Measurements from ENCODE around the gene RASD2. TPM values are rescaled to one million over a fixed set of nuclear protein-coding genes. Genes with fewer than 3 reads are reported as not detected.

Gene RASD2
- total RNA-seq, 6 experiments from 2014 or later = not detected

- TF ChIP-seq CTCF (IDR thresholded peaks at IDR 0.05) = peak; percentile 26; the same call in 1 of the 2 replicates
- Mint-ChIP-seq H3K27me3 (ENCODE audit: insufficient read depth) (peaks cover 55% of the 10 kb centered on the region), H3K27ac (no peak overlapping the region), H3K4me1 (ENCODE audit: low read depth) (peaks cover 10% of the 10 kb centered on the region), H3K4me3 (no peak overlapping the region), H3K36me3 (ENCODE audit: low read depth) (no peaks in the 10 kb centered on the region), H3K9me3 (no peaks in the 10 kb centered on the region)
- DNase-seq = no peak
Measured at GRCh38 chr22:35517207-35517606, 23.4 kb upstream of the RASD2 start.

- H3K9me3 Mint-ChIP-seq = no peaks in the 10 kb centered on the region
- DNase-seq = no peak
- H3K4me1 Mint-ChIP-seq (ENCODE audit: low read depth) = peaks cover 10% of the 10 kb centered on the region; the same call in 1 of the 2 replicates
- no peak for TF ChIP-seq CTCF (IDR thresholded peaks at IDR 0.05)
- H3K36me3 Mint-ChIP-seq (ENCODE audit: low read depth) = no peaks in the 10 kb centered on the region
- H3K27me3 Mint-ChIP-seq (ENCODE audit: insufficient read depth) = peaks cover 58% of the 10 kb centered on the region
- H3K4me3 Mint-ChIP-seq = no peak overlapping the region
- H3K27ac Mint-ChIP-seq = no peak overlapping the region
Measured at GRCh38 chr22:35517769-35518530, 22.7 kb upstream of the RASD2 start.

GRCh38 chr22:35518811-35519210 is 21.8 kb upstream of the RASD2 start:
- Mint-ChIP-seq H3K9me3 (no peaks in the 10 kb centered on the region), H3K27ac (no peak overlapping the region), H3K4me3 (no peak overlapping the region), H3K4me1 (ENCODE audit: low read depth) (peaks cover 10% of the 10 kb centered on the region; the same call in 1 of the 2 replicates), H3K36me3 (ENCODE audit: low read depth) (no peaks in the 10 kb centered on the region), H3K27me3 (ENCODE audit: insufficient read depth) (peaks cover 61% of the 10 kb centered on the region)
- DNase-seq = no peak
- no peak for TF ChIP-seq CTCF (IDR thresholded peaks at IDR 0.05)

GRCh38 chr22:35519306-35520000 is 21.2 kb upstream of the RASD2 start:
- Mint-ChIP-seq H3K36me3 (ENCODE audit: low read depth) (no peaks in the 10 kb centered on the region), H3K4me1 (ENCODE audit: low read depth) (peaks cover 10% of the 10 kb centered on the region; the same call in 1 of the 2 replicates), H3K4me3 (no peak overlapping the region), H3K9me3 (no peaks in the 10 kb centered on the region), H3K27ac (no peak overlapping the region), H3K27me3 (ENCODE audit: insufficient read depth) (peaks cover 57% of the 10 kb centered on the region)
- no peak for DNase-seq
- no peak for TF ChIP-seq CTCF (IDR thresholded peaks at IDR 0.05)

- peaks cover 10% of the 10 kb centered on the region; the same call in 1 of the 2 replicates for H3K4me1 Mint-ChIP-seq (ENCODE audit: low read depth)
- TF ChIP-seq CTCF (IDR thresholded peaks at IDR 0.05) = no peak
- H3K9me3 Mint-ChIP-seq = no peaks in the 10 kb centered on the region
- H3K4me3 Mint-ChIP-seq = no peak overlapping the region
- no peak for DNase-seq
- peaks cover 44% of the 10 kb centered on the region for H3K27me3 Mint-ChIP-seq (ENCODE audit: insufficient read depth)
- no peak overlapping the region for H3K27ac Mint-ChIP-seq
- H3K36me3 Mint-ChIP-seq (ENCODE audit: low read depth) = no peaks in the 10 kb centered on the region
Measured at GRCh38 chr22:35521358-35522224, 19.0 kb upstream of the RASD2 start.
